GM21423 (cell line): Measurements from ENCODE around the gene HTR1B.

Source experiments
- ATAC-seq: cut with Tn5 transposase; IDR thresholded peaks from one replicate; pipeline ENCODE4 v1.9.1; 2021; ENCODE audit warnings: mild to moderate bottlenecking, moderate library complexity; ENCODE audit not compliant: unreplicated experiment

HTR1B gene, protein sequence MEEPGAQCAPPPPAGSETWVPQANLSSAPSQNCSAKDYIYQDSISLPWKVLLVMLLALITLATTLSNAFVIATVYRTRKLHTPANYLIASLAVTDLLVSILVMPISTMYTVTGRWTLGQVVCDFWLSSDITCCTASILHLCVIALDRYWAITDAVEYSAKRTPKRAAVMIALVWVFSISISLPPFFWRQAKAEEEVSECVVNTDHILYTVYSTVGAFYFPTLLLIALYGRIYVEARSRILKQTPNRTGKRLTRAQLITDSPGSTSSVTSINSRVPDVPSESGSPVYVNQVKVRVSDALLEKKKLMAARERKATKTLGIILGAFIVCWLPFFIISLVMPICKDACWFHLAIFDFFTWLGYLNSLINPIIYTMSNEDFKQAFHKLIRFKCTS

DNA sequence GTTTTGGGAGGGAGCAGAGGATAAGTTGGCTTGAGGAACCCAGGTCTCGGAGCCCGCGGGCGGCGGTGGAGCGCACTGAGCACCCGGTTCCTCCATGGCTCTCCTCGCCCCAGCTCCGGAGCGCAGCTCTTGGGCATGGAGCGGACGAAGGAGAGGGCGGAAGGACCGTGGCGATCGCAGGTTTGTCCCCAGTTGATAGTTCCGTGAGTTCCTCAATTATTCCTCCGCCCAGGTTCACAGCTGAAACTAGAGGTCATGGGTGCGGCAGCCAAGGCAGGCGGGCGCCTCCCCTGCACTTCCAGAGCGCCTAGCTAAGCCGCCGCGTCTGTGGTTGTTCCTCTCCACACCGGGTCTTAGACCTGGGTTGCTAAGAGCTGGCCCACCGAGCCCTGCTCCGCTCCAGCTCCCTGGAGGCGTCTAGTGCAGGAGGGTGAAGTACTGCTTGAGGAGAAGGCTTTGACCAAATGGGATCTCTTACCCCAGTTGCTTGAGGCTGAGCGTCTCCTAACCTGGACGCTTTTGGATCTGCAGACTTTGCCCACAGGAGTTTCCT is at the start of gene HTR1B:
HTR1B (minus strand) TSS at position 184 of the 553 bp plus-strand sequence; CDS start at position 96, 88 bp downstream.
- no peak for ATAC-seq

DNA sequence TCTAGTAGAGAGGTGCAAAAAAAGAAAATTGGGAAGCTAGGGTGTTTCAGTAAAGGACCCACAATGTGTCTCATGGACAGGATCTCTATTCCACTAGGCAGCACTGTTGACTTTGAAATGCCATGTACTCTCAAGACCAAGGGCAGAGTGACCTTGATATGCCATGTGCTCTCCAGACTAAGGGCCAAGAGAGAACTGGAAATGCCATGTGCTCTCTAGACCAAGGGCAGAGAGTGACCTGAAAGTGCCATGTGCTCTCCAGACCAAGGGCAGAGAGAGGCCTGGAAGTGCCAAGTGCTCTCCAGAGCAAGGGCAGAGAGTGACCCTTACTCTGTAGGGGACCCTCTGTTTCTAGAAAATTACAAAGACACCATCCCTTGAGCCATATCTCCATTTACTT is 49.3 kb upstream of the HTR1B start:
- no peak for ATAC-seq

DNA sequence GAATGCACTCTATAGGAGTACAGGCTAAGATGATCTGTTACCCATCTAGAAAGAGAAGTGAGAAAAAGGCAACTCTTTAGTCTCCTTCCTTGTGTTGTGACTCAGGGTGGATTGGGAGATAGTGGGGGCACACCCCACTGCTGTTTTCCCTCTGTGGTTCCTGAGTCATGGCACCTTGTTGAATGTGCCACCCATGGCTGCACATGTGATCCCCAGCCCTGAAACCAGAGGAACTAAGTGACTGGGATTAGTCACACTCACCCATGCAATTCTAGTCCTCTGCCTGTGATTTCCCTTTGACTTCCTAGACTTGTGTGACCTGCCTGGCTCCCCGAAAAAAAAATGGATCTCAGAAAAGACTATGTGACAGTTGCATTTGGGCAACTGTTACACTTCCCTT is 48.6 kb upstream of the HTR1B start:
- ATAC-seq: no peak

DNA sequence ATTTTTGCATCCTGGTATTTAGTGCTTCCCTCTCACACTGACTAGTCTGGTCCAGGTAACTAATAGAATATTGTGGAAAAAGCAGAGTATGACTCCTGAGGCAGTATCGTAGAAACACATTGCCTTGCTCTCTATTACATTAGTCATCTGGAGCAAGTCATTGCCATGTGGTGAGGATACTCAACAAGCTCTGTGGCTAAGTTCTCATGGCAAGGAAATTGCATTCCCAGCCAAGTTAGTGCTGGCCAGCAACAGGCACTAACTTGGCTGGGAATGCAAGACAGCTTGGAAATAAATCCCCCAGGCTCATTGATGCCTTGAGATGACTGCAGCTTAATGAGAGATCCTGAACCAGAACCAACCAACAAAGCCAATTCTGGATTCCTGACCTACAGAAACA is 39.7 kb upstream of the HTR1B start:
- ATAC-seq: no peak

DNA sequence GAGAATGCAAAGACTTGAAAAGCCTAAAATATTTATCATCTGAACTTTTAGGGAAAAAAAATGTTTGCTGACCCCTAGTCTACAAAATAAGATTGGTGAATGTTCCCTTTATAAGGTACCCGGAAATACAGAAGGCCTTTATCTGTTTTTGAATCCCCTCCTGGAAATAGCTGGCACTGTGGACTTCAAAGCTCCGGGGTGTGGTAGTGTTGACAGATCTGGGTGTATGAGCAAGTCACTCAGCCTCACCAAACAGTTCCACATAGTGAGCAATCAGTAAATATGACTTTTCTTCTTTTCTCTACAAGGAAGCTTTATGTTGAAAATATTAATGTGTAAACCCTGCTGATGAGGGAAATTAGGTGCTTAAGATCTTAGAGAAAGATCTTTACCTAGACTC is 29.2 kb upstream of the HTR1B start:
- no peak for ATAC-seq

DNA sequence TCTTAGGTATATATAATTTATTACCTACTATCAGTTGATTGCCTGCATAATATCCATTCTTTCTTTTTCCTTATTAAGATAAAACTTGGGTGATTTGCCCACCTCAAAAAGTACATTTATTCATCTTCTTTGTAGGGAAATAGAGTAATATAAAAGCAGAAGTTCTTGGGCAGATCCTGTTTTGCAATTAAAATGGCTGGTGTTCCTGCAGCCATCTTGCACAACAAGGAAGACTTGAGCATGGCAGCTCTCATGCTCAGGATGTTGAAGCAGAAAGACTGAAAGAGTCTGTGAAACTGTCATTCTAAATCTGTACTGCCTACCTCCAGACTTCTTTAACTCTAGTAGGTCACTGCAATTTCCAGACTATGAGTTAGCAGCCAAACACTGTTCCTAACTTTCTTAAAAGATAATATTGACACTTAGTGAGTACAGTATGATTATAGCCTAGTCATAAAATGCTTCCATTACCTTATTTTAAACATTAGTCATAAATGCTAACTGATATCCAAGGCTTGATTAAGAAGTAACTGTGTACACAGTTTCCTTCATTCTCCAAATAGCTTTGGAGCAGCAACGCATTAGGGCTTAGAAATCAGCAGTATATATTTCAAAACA is 24.6 kb upstream of the HTR1B start:
- no peak for ATAC-seq

DNA sequence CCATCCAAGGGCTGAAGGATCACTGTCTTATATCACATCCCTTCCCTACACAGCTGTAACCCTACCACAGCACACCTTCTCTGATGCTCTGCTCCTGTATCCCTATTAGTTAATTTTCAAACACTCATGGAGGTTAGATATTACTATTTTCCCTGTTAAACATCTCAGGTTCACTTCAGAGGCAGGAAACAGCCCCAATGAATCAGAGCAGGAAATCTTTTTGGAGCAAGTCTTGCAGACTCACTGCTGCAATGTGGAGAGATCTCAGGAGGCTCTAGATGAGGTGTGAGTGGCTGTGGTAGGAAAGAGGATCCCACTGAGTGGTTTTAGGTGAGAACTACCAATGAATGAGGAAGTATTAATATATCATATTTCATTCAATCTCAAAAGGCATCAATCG is 19.7 kb upstream of the HTR1B start:
- ATAC-seq: no peak

DNA sequence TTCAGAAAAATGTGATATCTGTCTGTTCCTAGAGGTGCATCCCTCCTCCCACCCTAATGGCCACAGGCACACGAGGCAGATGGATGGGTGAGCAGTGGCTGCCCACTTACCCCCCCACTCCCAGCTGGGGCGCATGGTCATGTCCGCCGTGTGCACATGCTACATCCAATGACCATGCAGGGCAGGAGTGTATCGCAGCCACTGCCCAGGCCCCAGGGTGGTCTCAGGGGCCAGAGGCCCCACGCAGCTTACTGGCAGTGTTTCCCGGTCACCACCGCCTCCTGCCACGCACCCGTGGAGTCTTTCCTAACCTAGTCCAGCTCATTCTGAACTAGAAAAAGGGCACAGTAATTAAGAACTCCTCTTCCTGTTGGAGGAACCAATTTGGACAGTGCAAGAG is 11.7 kb upstream of the HTR1B start:
- ATAC-seq: no peak

DNA sequence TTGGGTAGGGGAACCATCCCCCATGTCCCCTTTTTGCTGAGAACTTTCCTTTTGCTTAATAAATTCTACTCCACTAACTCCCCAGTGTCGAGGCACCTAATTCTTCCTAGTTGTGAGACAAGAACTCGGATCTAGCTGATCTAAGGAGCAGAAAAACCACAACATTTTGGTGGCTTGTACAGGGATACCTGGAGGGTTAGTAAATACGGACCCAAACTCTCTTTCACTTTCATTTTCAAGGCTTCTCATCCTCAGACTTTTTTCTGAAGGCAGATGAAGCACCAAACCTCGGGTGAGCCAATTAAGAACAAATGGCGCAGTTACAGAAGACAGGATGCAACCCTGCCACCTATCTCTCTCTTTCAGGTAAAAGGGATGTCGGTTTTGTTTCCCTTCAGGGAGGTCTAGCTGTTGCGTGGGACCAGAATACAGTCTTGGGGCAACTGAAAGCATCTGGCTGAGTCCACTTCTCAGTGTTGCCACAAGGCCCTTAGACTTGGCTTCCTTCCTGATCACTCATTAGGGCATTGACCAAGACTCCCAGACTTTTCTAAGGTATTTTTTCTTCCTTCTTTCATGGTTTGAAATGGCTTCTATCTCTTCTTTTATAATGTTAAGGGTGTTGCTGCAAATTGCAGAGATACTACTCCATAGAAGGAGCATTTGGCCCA is 11.1 kb upstream of the HTR1B start:
- ATAC-seq: no peak

DNA sequence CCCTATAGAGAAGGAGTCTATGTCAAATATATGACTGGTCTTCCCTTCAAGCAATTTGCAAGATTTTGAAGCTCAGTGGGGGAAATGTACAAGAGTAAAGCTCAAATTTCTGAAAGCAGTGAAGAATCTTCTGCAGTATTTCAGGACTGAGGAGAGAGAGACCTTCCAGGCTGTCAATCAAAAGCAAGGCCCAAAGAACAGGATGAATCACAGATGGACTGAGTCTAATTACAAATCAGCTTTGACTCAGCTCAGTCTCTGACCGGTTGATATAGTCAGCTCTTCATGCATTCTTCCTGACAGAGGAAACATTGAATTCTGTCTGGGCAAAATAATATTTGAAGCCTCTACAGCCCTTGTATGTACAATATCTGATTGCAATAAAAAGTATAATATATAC is 7.7 kb upstream of the HTR1B start:
- no peak for ATAC-seq

DNA sequence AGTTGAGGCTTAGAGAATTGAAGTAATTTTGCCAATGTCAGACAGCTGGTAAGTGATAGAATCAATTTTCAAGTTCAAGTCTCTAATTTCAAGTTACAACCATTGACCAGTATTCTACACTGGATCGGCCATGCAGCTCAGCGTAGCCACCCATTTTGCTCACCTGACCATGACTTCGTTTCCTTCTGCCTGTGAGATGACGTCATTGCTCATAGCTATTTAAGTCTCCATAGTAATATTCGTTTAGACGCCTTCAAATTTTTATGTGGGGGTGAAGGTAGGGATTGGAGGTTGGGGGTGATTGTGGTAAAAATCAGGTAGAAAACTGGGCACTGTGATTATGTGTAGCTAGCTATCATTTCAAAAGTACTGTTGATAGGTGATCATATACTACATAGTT is 5.6 kb upstream of the HTR1B start:
- ATAC-seq: no peak

DNA sequence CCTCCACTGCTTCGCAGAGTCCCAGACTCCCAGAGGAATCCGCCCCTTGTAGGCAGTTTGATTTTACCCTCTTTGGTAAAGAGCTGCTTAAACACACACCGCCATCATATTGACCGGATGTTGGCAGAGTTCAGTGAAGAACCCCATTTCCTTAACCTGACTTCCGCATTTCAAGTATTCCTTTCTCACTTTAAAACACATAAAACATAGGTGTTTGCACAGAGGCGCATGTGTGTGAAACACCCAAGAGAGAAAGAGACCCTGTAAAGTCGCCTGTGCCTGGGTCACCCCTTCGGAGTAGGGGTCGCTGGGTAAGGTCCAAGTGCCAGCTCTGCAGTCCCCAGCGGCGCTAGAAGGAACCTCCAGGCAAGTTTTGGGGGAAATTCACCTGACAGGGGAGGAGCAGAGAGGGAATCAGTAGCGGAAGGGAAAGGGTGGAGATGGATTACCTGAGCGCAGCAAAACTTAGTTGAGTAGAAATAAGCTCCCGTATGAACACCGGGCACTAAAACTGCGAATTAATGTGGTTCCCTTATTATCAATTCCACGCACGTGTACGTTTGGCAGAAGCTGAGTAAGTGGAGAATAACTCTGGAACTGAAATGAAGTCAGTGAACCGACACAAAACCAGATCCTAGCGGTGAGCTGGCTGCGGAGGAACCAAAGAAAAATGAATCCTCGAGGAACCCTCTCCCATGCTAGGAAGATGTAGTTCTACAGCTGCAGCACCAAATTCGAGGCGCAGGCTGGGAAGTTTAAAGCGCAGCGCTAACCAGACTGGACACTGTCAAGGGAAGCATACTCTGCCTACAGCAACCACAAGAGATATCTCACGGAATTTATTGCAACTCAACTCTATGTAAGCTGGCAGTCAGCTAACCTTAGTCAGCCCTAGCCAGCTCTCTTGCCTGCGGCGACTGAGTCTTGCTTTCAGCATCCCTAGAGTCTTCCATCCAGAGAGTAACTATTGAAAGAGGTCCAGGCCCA is 3.5 kb upstream of the HTR1B start:
- peak; percentile 67 for ATAC-seq

DNA sequence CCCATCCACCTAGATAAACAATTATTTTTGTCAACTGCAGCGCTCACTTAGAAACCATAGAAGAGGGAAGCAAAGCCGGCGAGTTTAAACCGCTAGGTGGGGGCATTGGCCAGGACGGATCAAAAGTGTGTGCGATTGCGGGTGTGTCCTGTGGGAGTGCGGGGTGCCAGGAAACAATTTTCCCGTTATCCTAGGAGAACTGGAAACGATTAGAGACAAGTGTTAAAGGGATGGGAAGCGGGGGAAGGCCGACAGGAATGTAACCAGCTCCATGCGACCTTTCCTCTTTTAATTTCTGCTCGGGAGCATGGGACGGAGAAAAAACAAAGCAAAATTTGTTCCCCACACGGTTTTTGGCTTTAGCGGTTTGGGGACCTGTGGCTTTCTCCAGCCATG is 2.8 kb upstream of the HTR1B start:
- peak; percentile 87 for ATAC-seq

DNA sequence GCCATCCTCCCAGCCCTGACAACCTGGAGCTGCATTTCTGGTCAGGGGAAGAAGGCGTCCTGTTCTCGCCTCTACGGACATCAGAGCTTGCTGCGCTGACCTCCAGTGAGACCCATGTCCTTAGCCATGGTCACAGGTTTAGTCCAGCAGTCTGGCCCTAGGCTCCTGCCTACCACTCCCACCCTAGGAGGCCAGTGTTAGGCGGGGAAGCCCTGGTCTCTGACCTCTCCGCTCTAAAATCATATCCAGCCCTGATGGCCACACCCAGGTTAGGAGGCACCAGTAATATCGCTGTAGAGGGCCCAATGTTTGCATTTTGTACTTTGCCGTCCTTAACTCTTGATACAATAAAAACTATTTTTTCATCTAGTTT is 1.2 kb upstream of the HTR1B start:
- ATAC-seq: no peak

DNA sequence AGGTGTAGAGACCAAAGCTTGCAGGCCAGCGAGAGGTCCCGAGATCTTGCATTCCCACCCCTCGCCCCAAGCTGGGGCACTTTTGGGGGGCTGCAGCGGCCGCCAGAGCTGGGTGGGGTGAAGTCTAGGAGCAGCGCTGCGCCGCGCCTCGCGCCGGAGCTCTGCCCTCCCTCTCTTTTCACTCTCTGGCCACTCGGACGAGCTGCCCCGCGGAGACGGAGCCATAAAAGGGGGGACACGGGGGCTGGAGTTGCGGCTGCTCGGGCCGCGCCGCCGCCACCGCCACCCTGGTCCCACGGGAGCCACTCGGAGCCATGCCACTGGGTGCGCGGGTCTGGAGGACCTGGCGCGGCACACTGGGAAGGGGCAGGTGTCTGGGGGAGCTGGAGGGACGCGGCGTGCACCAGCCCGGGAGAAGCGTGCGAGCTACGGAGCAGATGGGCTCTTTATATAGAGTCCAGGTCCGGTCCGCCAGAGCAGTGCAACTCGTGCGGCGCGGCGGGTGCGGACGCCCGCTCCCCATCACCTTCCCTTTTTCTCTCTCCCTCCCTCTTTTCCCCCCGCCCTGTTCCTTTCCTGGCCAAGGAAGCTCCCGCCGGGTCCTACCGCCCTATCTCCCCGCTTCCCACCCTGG is 687 bp upstream of the HTR1B start:
- no peak for ATAC-seq

DNA sequence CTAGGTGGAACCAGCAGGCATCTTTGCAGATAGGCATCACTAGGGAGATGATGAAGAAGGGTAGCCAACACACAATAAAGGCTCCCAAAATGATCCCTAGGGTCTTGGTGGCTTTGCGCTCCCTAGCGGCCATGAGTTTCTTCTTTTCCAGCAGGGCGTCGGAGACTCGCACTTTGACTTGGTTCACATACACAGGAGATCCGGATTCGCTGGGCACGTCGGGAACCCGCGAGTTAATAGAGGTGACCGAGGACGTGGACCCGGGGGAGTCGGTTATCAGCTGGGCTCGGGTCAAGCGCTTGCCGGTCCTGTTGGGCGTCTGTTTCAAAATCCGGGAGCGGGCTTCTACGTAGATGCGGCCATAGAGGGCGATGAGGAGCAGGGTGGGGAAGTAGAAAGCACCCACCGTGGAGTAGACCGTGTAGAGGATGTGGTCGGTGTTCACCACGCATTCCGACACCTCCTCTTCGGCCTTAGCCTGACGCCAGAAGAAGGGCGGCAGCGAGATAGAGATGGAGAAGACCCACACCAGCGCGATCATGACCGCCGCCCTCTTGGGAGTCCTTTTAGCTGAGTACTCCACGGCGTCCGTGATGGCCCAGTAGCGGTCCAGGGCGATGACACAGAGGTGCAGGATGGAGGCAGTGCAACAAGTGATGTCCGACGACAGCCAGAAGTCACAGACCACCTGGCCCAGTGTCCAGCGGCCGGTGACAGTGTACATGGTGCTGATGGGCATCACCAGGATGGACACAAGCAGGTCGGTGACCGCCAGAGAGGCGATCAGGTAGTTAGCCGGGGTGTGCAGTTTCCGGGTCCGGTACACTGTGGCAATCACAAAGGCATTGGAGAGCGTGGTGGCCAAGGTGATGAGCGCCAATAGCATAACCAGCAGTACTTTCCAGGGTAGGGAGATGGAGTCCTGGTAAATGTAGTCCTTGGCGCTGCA is 658 bp downstream of the HTR1B start:
- no peak for ATAC-seq

DNA sequence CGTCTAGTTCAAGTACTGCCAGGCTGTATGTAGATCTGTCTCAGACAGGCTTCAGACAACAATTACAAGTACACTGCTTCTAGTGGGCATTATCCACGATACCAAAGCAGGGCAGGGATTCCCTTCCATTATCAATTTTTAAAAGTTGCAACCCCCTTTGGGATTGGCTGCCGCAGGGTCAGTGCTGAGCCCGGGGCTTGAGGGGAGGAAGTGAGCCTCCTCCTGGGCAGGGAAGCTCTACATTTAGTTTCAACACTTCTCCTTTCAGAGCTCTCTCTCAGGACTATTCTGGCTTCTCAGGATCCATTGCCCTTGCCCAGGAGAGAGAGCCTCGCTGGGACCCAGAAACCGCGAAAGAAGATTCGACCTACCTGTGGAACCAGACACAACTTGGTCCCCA is 1.5 kb downstream of the HTR1B start:
- no peak for ATAC-seq

DNA sequence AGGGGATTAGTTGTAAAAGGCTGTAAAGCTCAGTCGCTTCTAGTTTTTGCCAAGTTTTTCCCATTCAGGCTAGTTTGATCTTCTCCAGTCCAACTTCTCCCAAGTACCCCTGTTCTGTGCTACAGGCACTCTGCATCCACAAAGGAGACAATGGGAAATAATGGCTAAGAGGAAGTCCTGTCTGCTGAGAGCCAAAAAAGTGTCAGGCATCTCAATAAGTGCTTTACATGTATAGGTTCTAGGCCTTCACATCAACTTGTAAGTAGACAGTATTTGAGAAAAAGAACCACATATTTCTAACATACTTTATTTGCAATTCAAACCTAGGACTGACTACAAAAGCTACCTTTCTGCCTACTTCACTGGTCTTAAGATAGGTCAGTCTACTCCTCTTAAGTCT is 4.9 kb downstream of the HTR1B start:
- no peak for ATAC-seq

DNA sequence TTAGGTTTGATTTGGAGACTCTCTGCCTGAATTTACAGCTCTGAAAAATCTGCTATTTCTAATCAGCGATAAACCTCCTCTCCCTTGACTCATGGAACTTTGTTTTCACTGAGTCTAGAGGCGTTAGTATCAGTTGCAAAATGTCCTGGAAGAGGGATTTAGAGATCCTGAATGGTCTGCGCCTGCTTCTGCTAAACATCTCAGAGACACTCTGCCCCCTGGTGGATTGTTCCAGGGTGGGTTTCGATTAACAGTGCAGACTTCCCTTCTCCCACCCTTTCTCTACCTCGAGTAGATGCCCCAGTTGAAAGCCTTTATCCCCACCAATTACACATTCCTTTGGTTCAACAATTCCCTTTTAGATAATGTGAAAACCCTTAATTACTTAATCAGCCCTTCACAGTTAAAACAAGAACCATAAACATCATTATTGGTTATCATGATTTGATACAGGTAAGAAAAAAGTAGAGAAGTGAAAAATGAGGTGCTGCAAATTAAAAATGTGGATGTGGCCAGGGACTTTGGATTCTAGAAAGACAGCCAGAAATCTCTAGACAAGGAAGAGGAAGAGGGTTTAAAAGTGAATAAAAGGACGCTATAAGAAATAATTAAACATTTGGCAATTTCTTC is 5.5 kb downstream of the HTR1B start:
- ATAC-seq: peak; percentile 84
